ENCODE data around the gene SNX4. TPM values are rescaled to one million over a fixed set of nuclear protein-coding genes. Genes with fewer than 3 reads are reported as not detected.

Gene SNX4
- total RNA-seq, 1 donor: 30.5 TPM

DNA sequence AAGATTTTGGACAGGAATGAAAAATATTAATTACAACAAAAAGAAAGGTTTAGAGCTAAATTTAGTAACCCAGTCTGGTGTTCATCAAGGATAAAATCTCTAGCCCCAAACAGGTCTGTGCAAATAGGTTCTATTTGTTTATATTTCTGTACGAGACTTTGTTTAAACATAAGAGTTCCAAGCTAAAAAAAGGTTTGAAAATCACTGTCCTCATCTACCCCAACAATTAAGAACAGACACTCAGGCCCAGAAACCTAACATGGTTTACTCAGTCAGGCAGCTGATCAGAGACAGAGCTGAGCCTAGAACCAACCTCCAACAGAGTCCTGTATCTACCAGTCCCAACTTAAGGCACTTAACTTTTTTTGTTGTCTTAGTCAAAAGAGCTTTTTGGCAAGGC lies 49.3 kb downstream of the SNX4 start:
- no peak overlapping the region for H3K4me3 ChIP-seq (ENCODE audit: low read depth, low read length)
- TF ChIP-seq, protein P1, sequence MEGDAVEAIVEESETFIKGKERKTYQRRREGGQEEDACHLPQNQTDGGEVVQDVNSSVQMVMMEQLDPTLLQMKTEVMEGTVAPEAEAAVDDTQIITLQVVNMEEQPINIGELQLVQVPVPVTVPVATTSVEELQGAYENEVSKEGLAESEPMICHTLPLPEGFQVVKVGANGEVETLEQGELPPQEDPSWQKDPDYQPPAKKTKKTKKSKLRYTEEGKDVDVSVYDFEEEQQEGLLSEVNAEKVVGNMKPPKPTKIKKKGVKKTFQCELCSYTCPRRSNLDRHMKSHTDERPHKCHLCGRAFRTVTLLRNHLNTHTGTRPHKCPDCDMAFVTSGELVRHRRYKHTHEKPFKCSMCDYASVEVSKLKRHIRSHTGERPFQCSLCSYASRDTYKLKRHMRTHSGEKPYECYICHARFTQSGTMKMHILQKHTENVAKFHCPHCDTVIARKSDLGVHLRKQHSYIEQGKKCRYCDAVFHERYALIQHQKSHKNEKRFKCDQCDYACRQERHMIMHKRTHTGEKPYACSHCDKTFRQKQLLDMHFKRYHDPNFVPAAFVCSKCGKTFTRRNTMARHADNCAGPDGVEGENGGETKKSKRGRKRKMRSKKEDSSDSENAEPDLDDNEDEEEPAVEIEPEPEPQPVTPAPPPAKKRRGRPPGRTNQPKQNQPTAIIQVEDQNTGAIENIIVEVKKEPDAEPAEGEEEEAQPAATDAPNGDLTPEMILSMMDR (IDR thresholded peaks at IDR 0.05; ENCODE audit: insufficient read depth, low read length): no peak
- no peak for DNase-seq (ENCODE audit: low read depth)

DNA sequence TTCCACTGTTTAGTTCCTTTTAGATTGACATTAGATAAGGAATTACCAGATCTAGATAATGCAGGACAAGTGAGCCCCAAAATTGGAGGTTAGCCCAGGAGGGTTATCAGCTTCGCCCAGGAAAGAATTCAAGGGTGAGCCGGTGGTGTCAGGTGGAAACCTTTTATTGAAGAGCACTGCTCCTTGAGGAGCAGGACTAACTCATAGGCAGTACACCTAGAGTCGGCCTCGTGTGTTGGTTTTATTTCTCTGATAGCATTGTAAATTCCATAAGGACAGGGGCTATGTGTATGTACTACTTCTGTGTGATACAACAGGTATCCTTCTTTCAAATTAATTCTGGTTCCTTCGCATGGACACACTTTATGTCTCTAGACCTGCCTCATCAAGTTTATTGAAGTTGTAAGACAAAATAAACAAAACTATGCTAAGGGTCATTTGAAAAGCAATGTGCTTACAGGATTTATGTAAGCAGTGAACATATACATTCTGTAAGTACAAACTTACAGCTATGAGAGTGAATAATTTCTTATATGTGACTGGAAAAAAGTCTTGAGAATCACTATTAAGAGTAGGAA lies 57.2 kb downstream of the SNX4 start:
- no peak overlapping the region for H3K4me3 ChIP-seq (ENCODE audit: low read depth, low read length)
- TF ChIP-seq, protein P1 (IDR thresholded peaks at IDR 0.05; ENCODE audit: insufficient read depth, low read length): no peak
- DNase-seq (ENCODE audit: low read depth): no peak

DNA sequence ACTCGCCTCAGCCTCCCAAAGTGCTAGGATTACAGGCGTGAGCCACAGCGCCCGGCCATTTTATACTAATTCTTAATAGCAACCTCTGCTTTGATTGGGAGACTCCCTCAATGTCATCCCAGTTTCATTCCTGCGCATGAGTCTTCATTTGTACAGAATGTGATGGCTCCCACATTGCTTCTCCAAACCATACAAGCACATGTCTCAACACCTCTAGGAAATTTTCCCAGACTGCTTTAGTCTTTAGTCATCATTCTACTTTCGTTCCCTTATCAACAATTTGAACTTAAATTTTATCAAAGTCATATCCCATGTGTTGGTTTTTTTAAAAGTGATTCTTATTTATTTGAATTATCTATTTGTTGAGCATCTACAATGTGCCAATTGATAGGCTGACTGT lies 58.1 kb downstream of the SNX4 start:
- no peak overlapping the region for H3K4me3 ChIP-seq (ENCODE audit: low read depth, low read length)
- TF ChIP-seq, protein P1 (IDR thresholded peaks at IDR 0.05; ENCODE audit: insufficient read depth, low read length): no peak
- DNase-seq (ENCODE audit: low read depth): peak; percentile 5

DNA sequence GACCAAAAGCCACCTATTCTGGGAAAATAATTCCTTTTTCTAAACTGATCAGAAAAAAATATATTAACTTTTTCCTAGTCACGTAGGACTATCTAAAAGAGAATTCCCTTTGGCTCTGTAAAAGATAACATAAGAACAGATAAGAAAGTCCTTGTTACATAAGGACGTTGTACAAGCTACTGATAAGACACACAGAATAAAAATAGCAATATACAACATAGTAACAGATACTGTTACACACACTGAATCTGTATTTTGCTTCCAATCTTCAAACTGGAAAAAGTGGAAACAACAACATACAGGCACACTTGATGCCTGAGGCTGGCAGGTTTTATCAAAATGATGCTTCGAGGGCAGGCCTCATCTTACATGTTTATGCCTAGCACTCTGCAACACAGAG lies 59.8 kb downstream of the SNX4 start:
- no peak for DNase-seq (ENCODE audit: low read depth)
- TF ChIP-seq, protein P1 (IDR thresholded peaks at IDR 0.05; ENCODE audit: insufficient read depth, low read length): no peak

DNA sequence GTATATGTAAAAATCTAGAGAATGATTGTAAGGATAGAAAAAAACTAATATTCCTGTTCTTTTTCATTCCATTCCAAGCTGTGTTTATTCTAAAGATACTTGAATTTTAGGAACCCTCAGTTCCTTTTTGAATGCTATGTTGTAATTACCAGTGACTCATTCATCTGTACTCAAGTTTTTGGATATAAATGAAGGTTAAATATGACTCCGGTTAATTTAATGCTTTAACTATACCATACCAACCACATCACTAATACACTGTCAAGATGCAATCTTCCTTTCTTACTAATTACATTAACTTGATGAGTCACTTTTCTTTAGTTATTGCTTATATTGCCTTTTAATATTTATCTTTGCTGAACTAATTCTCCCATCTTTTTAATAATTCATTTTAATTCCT lies 76.1 kb downstream of the SNX4 start:
- TF ChIP-seq, protein P1 (IDR thresholded peaks at IDR 0.05; ENCODE audit: insufficient read depth, low read length): no peak
- peak; percentile 78 for DNase-seq (ENCODE audit: low read depth)
- H3K4me3 ChIP-seq (ENCODE audit: low read depth, low read length): no peak overlapping the region

More for the DNA sequence above, 59.8 kb downstream of the SNX4 start:
- no peak overlapping the region for H3K4me3 ChIP-seq (ENCODE audit: low read depth, low read length)

DNA sequence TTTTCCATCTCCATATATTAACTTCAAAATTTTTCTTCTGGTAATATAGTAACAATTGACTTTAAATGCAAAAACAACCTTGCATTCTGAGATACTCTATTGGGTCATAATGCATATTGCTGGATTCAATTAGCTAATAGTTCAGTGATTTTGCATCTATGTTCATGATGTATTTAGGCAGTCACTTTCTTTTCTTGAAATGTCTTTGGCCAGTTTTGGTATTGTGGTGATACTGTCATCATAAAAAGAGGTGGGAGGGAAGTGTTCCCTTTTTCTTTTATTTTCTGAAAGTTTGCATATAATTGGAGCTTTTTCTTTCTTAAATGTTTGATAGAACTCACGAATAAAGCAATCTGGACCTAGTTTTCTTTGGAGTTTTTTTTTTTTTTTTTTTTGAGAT lies 77.5 kb downstream of the SNX4 start:
- TF ChIP-seq, protein P1 (IDR thresholded peaks at IDR 0.05; ENCODE audit: insufficient read depth, low read length): no peak
- no peak overlapping the region for H3K4me3 ChIP-seq (ENCODE audit: low read depth, low read length)
- DNase-seq (ENCODE audit: low read depth): no peak

DNA sequence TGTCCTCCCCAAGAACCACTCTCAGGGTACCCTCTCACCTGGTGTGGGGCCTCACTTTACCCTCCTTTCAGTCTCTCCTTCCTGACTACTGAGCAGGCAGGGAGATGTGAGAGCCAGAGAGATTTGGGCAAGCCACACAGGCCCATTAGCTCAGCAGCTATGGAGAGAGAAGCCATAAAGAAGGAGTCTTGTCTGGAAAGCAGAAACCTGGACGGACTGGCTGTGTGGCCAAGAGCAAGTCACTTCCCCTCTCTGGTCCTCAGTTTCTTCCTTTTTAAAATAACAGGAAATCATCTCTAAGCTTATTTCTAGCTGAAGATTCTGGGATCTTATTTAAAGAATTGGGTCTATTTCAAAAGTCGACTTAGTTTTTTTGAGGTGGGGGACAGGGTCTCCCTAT lies 79.0 kb downstream of the SNX4 start:
- DNase-seq (ENCODE audit: low read depth): no peak
- TF ChIP-seq, protein P1 (IDR thresholded peaks at IDR 0.05; ENCODE audit: insufficient read depth, low read length): no peak
- no peak overlapping the region for H3K4me3 ChIP-seq (ENCODE audit: low read depth, low read length)
